CD4-positive, alpha-beta T cell treated with Interferon gamma for 1 hour (primary cell): Measurements from ENCODE around the gene CHST12.
"Not testable (repeated sequence)": the region's sequence is repeated elsewhere in the genome, so short reads cannot be mapped to it uniquely, and the experiment has no call there.

Experiments used
- DNase-seq: peaks from one replicate; pipeline ENCODE4 v3.0.0-alpha.2; 2020

CHST12 gene

DNA sequence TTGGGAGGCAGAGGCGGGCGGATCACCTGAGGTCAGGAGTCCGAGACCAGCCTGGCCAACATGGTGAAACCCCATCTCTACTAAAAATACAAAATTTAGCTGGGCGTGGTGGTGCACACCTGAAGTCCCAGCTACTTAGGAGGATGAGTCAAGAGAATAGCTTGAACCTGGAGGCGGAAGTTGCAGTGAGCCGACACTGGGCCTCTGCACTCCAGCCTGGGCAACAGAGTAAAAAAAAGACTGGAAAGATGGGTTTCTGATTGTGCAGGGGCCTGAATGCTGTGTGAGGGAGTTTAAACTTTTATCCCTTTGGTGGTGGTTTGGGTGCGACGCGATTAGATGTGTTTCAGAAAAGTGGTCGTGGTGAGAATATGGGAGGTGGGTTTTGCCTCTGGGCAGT lies 1.8 kb downstream of the CHST12 start:
- DNase-seq = no peak

DNA sequence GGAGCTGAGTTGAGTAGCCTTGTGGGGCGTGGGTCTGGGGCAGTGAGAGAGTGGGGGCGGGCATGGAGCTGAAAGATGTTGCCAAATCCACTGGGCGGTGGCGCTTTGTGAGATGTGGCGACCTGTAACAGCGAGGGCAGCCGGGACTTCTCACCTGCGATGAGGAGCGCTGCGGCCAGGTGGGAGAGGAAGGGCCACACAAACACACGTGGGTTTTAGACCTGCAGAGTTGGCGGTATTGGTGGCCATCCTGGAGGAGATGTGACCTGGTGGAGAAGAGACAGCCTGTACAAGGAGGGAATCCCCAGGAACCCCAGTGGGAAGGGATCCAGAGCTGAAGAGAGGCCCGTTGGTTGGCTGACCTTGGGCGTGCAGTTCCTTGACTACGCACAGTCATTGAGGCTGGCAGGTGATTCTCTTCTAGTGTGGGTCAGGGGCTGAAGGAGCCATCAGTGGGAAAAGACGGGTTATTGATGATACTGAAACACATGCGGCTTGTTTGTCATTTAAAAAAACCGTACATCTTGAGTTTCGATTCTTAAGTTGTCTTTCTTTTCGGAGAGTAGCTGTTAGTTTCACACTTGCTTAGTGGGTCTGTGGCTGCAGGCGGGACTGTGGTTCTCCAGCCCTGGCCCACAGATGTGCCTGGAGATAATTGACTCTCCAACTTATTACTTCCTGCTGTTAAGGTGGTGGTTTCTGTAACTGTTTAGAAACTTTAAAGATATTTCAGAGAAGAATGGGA lies 2.4 kb downstream of the CHST12 start:
- DNase-seq = peak; percentile 62

DNA sequence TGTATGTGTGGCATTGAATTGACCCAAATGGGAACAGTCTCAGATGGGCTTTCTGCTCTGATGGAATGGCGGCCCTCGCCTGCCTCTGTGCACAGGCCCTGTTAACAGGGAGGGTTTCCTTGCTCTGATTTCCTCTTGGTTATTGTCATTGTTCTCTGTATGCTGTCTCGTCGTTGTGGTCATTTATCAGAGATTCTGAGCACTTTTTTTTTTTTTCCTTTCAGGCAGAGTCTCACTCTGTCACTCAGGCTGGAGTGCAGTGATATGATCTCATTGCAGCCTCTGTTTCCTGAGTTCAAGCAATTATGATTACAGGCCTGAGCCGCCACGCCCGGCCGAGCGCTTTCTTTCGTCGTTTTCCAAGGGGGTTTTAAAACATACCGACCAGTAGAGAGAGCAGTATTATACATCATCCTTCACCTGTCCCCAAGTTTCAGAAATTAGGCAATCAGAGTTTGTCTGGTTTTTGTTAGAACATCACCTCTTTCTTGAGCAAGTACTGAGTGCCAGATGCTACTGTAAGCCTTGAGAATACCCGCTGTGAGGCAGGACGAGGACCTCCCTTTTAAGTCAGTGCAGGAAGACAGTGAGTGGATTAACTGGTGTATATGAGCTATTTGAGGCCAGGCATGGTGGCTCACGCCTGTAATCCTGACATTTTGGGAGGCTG lies 6.5 kb downstream of the CHST12 start:
- DNase-seq = no peak

DNA sequence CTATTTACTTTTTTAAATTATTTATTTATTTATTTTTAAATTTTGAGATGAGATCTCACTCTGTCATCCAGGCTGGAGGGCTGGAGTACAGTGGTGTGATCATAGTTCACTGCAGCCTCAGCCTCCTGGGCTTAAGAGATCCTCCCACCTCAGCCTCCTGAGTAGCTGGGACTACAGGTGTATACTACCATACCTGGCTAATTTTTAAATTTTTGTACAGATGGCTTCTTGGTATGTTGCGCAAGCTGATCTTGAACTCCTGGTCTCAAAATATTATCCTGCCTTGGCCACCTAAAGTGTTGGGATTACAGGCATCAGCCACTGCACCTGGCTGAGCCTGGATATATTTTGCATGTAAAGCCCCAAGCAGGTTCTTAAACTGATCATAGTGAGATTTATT lies 7.6 kb downstream of the CHST12 start:
- DNase-seq = no peak

DNA sequence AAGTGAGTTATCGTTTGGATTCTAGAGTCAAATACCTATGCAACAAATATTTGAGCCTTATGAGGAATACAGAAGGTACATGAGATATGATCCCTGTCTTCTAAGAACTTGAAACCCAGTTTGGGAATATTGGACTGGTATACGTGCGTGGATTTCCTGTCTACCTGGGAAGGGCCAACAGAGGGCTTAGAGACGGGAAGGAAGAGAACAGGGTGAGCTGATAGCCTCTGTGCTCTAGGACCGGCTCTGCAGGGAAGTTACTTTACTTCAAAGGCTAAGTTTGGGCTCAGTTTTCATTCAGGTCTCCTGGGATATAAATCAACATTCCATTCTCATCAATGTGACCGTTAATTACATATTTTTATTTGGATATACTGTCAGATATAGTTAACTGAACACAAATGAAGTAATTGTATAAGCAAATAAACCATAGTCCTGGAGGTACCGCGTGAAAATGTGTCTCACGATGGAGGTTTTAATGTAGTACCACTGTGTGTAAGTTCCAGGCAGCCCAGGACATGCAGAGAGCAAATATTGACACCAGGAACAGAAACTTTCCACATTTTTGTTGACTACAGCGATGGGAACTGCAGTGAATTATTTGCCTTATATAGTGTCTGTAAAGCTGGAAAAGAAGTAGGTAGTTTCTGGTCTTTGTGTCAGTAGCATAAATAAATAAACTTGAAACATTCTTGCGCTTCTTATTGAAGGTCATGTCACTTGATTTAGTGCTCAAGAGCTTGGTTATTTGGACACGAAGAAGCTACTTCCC lies 8.6 kb downstream of the CHST12 start:
- no peak for DNase-seq

DNA sequence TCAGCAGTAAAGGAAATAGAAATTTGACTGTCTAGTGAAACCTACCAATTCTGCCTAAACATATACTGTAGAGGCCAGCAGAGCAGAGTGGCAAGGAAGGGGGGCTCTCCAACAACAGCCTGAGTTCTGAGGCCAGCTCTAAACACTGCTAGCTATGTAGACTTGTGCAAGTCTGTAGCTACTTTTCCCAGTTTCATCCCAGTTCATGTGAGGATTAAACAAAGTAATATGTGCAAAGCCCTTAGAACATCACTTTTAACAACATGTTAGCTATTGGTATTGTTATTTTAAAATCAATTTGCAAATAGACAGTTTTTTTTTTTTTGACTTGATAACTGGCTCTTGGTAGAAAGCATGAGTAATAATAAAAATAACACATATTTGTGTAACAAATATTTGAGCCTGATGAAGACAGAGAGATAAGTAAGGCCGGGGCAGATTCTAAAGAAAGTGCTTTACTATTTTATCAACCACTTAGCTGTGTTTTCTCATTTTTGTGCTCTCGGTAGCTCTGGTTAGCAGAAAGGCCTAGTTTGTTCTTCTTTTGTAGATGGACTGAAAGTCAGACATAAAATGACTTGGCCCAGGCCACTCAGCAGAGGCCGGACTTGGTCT lies 9.3 kb downstream of the CHST12 start:
- no peak for DNase-seq

DNA sequence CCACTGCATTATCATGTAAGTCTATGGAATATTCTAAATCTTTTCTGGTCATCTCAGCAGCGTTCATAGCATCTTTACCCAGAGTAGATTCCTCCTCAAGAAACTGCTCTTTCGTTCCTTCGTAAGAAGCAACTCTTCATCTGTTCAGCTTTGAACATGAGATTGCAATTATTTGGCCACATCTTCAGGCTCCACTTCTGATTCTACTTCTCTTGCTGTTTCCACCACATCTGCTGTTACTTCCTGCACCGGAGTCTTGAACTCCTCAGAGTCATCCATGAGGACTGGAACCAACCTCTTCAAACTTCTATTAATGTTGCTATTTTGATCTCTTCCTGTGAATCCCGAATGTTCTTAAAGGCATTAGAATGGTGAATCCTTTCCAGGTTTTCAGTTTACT lies 12.7 kb downstream of the CHST12 start:
- no peak for DNase-seq

DNA sequence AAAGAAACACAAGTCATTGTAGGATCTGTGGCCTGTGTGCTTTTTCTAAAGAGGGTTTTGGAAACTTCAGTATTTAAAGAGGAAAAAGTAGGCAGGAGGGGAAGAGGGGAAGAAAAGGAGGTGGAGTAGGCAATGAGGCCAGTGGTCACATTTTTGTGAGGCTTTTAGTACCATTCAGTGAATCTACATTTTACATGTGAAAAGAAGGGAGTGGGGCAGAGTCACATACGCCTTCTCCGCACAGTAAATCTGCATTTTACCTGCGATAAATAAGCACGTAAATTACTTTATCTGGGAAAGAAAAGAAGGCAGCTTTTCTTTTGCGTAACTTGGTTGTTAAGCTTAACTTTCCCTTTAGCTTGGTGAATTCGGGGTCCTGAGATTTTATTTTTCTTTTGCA lies 13.2 kb downstream of the CHST12 start:
- DNase-seq = no peak

DNA sequence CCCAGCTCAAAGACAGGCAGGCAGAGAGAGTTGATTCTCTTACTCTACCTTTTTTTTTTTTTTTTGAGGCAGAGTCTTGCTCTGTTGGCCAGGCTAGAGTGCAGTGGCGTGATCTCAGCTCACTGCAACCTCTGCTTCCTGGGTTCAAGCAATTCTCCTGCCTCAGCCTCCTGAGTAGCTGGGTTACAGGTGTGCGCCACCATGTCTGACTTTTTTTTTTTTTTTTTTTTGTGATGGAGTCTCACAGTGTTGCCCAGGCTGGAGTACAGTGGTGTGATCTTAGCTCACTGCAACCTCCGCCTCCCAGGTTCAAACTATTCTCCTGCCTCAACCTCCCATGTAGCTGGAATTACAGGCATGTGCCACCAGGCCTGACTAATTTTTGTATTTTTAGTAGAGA lies 13.8 kb downstream of the CHST12 start:
- not testable (repeated sequence) for DNase-seq

DNA sequence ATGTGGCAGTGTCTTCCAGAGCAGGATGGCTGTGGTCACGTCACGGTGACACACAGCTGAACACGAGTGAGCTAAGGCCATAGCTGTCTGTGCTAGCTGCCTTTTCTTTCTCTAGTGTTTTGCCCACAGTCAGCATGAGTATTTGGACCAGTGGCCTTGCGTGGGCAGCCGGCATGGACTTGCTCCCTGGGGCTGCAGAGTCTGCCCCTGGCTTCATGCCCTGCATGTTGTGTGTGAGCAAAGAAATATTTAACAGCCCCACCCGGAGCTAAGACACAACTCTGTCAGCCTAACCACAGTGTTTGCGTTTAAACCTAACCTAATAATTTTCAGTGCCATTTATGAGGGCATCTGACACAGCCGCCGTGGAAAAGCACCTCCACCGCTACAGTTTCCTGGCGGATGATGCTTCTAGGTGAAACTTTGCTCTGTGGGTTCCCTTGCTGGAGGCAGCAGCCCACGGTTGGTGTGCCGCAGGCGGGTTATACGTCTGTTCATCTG lies 14.6 kb downstream of the CHST12 start:
- DNase-seq = peak; percentile 54

DNA sequence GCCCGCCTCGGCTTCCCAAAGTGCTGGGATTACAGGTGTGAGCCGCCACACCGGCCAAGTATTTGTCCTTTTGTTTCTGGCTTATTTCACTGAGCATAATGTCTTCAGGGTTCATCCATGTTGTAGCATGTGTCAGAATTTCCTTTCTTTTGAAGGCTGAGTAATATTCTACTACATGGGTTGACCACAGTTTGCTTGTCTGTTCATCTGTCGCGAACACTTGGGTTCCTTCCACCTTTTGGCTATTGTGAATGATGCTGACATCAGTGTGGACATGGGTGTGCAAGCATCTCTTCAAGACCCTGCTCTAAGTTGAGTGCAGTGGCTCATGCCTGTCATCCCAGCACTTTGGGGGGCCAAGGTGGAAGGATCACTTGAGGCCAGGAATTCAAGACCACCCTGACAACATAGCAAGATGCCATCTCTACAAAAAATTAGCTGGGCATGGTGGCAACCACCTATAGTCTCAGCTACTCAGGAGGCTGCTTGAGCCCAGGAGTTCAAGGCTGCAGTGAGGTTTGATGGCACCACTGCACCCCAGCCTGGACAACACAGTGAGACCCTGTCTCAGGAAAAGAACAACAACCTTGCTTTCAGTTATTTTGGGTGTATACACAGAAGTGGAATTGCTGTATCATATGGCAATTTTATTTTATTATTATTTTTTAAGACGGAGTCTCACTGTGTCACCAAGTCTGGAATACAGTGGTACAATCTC lies 17.0 kb downstream of the CHST12 start:
- DNase-seq = no peak

DNA sequence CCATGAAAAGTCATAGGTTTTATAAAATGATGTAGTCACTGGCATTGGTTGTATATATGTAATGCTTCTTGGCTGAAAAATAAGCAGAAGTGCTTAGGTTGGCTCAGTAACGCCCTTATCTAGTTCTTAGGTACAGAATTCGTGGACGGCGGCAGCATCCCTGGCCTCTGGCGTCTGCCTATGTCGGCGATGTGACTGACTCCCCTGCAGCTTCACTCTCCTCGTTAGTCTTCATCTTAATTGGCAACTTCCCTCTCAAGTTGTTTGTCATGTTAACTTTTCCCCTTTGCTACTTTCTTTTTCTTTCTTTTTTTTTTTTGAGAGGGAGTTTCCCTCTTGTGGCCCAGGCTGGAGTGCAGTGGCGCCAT lies 18.5 kb downstream of the CHST12 start:
- DNase-seq = no peak

DNA sequence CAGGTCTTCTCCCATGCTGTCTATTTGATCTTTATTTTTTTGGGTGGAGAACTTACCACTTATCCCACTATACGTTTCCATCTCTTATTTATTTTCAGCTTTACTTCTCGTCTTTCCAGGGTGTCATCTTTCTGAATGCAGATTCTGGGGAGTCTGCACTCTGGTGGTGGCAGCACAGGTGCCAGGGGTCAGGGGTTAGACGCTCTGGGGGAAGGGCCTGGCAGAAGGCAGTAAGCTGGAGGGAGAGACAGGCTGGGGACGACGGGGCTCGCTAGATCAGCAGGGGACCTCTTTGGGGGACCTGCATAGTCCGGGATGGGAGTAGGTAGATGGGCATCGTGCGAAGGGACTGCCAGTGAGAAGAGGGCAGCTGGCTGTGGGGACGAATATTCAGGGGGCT lies 22.3 kb downstream of the CHST12 start:
- DNase-seq = no peak

DNA sequence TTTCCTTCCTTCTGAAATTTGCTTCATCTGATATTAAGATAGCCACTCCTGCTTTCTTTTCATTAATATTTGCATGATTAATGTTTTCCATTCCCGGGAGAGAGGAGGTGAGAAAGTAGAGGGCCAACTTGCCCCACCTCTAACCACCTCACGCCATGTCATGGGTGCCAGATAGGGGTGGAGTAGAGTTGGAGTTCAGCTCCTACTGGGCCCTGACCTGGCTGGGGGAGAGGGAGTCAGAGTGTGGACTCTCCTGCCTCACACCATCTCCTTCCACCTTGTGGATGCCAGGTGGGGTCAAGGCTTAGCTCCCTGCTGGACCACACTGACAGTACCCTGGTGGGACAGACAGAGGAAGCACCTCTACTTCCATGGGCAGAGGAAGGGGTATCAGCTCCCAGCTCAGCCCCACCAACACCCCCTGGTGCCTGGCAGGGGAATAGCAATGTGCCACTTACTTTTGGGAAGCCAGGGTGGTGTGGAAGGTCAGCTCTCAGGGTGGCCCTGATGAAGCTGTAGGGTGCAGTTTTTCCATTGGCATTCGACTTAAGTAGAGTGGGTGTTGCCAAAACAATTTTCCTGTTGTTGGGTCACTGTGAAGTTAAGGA lies 28.0 kb downstream of the CHST12 start:
- peak; percentile 26 for DNase-seq

DNA sequence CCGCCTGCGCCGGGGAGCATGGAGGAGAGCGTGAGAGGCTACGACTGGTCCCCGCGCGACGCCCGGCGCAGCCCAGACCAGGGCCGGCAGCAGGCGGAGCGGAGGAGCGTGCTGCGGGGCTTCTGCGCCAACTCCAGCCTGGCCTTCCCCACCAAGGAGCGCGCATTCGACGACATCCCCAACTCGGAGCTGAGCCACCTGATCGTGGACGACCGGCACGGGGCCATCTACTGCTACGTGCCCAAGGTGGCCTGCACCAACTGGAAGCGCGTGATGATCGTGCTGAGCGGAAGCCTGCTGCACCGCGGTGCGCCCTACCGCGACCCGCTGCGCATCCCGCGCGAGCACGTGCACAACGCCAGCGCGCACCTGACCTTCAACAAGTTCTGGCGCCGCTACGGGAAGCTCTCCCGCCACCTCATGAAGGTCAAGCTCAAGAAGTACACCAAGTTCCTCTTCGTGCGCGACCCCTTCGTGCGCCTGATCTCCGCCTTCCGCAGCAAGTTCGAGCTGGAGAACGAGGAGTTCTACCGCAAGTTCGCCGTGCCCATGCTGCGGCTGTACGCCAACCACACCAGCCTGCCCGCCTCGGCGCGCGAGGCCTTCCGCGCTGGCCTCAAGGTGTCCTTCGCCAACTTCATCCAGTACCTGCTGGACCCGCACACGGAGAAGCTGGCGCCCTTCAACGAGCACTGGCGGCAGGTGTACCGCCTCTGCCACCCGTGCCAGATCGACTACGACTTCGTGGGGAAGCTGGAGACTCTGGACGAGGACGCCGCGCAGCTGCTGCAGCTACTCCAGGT lies 29.7 kb downstream of the CHST12 start:
- DNase-seq = no peak

DNA sequence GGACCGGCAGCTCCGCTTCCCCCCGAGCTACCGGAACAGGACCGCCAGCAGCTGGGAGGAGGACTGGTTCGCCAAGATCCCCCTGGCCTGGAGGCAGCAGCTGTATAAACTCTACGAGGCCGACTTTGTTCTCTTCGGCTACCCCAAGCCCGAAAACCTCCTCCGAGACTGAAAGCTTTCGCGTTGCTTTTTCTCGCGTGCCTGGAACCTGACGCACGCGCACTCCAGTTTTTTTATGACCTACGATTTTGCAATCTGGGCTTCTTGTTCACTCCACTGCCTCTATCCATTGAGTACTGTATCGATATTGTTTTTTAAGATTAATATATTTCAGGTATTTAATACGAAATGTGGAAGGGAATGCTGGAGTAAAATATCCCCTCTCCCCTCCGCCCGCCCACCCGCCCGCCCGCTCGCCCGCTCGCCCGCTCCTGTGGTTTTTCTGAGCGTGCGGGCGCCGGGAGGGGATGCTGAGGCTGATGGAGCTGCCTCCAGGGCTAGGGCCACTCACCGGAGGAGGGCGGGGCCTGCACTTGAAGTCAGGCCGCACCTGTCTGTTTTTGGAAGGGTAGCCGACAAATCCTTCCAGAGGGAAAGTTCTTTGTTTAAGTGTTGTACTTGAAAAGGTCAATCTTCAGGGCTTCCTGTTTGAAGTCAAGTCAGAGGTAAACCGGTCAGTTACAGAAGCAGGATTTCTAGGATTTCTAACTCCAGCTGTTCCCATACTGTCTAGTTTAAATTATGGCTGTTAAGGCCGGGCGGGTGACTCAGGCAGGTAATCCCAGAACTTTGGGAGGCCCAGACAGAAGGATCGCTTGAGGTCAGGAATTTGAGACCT lies 30.5 kb downstream of the CHST12 start:
- DNase-seq = no peak

DNA sequence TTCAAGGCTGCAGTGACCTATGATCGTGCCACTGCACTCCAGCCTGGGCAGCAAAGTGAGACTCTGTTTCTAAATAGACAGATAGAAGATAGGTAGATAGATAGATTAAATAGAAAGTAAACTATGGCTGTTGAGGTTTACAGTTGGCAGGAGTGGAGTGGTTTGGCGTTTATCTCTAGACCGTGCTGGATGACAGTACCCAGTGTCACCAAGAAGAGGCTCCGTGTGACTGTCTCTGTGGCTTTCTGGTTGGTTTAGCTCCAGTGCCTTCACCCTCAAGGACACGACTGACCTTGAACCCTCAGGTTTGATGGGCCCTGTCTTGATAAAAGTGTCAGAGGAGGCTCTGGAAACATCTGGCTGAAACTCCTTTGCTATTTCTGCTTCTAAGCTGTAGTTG lies 31.7 kb downstream of the CHST12 start:
- no peak for DNase-seq

DNA sequence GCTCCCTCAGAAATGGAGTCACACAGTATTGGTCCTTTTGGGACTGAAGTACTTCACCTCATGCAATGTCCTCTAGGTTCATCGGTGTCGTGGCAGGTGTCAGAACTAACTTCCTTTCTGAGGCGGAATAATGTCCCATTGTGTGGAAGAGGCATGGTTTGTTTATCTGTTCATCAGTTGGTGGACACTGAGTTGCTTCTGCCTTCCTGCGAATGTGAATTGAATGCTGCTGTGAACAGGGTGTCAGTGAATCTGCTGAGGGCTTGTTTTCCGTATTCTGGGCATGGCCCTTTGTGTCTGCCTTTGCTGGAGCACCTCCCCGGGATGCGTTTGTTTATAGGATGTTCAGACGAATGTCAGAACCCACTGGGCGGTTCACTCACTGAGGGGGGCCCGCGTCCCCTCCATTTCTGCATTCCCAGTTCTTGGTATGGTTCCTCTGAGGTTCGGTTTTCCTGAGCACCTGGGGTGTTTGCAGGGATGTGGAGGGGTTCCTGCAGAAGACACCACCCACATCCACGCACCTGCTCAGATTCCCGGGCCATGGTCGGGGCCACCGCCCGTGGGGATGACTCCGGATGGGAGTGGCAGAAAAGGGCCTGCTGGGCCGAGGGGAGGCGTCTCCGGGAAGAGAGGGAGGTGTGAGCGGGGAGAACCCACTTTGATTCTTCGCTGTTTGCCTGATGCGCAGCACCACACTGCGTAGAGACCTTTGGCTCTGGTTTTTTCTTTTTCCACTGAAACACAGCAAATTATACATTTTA lies 33.1 kb downstream of the CHST12 start:
- DNase-seq = no peak

DNA sequence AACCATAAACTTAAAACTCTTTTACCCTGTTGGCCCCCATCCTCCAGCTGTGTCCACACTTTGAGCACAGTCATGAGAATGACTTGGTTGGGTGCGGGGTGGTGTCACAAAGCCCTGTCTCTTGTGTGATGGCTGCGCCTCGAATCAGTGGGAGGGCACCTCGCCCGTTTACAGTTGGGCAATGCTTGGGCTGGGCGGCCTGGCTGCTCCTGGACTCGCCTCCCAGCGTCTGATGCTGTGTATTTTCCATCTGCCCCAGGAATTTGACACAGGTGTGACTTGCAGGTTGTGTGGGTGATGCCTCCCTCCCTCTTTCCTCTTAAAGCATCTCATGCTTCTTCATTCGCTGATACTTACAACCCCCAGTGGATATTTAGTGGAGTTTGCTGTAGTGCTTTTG lies 33.7 kb downstream of the CHST12 start:
- no peak for DNase-seq
